Right atrium auricular region (tissue), 2 donors: ENCODE results near the gene R3HDM2. TPM values are rescaled to one million over a fixed set of nuclear protein-coding genes. Genes with fewer than 3 reads are reported as not detected.

Source experiments
- DNase-seq: peaks from one replicate; pipeline ENCODE4 v3.0.0-alpha.2; 2019; ENCODE audit warnings: low spot score
- H3K27ac ChIP-seq, 2 donors: fragments of 200-600 bp; sonication (generic); 1 replicate in 1 of 2; 2 replicates in 1 of 2; pipeline ENCODE4 v1.5.1; 2016 to 2019
- H3K27me3 ChIP-seq, 2 donors: fragments of 200-600 bp; sonication (generic); one replicate each; pipeline versions ENCODE4 v1.5.1 to v1.6.0; 2017 to 2019
- H3K36me3 ChIP-seq: fragments of 200-600 bp; sonication (generic); one replicate; pipeline ENCODE4 v1.5.1; 2016
- H3K4me1 ChIP-seq, 2 donors: fragments of 200-600 bp; sonication (generic); one replicate each; pipeline versions ENCODE4 v1.5.1 to v1.6.0; 2017 to 2019
- H3K4me3 ChIP-seq, 2 donors: fragments of 200-600 bp; sonication (generic); 1 replicate in 1 of 2; 2 replicates in 1 of 2; pipeline ENCODE4 v1.5.1; 2017 to 2019; ENCODE audit warnings: mild to moderate bottlenecking in 1 of 2, moderate library complexity in 1 of 2
- H3K9me3 ChIP-seq, 2 donors: fragments of 200-600 bp; sonication (generic); one replicate each; pipeline ENCODE4 v1.5.1; 2019
- total RNA-seq, 2 donors: library from RNA; depleted of rRNA; stranded (reverse); fragments of >200 nt; gene quantifications; one replicate each; pipeline ENCODE4 v1.1.0, GENCODE V29; 2016
- TF ChIP-seq, protein P1 (sequence below), 2 donors: fragments of 200-600 bp; sonication (generic); IDR thresholded peaks; one replicate each; pipeline ENCODE4 v1.5.1; 2019; ENCODE audit warnings: antibody characterized with exemption in 2 of 2

Gene R3HDM2
- total RNA-seq, 2 donors from 2014 or later: 31.7 to 47.8 TPM

GRCh38 chr12:57270966-57271470 is 159.8 kb downstream of the R3HDM2 start:
- no peaks in the 10 kb centered on the region for H3K9me3 ChIP-seq
- H3K27ac ChIP-seq: no peak overlapping the region
- H3K27me3 ChIP-seq: no peaks in the 10 kb centered on the region
- DNase-seq: no peak
- peaks cover 0 to 10% of the 10 kb centered on the region in 2 donors for H3K4me1 ChIP-seq
- H3K36me3 ChIP-seq: peaks cover 36% of the 10 kb centered on the region
- TF ChIP-seq, protein P1, sequence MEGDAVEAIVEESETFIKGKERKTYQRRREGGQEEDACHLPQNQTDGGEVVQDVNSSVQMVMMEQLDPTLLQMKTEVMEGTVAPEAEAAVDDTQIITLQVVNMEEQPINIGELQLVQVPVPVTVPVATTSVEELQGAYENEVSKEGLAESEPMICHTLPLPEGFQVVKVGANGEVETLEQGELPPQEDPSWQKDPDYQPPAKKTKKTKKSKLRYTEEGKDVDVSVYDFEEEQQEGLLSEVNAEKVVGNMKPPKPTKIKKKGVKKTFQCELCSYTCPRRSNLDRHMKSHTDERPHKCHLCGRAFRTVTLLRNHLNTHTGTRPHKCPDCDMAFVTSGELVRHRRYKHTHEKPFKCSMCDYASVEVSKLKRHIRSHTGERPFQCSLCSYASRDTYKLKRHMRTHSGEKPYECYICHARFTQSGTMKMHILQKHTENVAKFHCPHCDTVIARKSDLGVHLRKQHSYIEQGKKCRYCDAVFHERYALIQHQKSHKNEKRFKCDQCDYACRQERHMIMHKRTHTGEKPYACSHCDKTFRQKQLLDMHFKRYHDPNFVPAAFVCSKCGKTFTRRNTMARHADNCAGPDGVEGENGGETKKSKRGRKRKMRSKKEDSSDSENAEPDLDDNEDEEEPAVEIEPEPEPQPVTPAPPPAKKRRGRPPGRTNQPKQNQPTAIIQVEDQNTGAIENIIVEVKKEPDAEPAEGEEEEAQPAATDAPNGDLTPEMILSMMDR (IDR thresholded peaks at IDR 0.05): no peak
- no peak overlapping the region for H3K4me3 ChIP-seq

DNA sequence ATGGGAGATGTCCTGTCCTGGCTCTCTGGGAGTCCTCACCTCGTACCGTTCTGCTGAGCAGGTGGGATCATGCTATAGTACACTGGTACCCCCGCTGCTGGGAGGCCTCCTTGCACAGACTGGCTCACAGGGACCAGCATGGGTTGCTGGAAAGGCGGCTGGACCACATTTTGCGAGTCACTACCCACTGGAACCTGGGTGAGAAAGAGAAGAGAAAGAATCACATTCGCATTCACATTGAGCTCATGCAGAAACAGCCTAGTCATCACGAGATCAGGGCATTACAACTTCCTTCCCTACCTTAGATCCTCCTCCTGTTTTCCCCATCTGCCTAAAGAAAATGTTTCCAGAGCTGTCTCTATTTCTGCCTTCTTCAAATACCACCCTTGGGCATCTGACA is 162.6 kb downstream of the R3HDM2 start:
- Histone ChIP-seq H3K9me3 (no peaks in the 10 kb centered on the region), H3K27me3 (no peaks in the 10 kb centered on the region), H3K27ac (no peak overlapping the region), H3K4me3 (no peak overlapping the region), H3K36me3 (peaks cover 36% of the 10 kb centered on the region), H3K4me1 (peaks cover 0 to 26% of the 10 kb centered on the region in 2 donors)
- DNase-seq: no peak
- TF ChIP-seq, protein P1 (IDR thresholded peaks at IDR 0.05): no peak

DNA sequence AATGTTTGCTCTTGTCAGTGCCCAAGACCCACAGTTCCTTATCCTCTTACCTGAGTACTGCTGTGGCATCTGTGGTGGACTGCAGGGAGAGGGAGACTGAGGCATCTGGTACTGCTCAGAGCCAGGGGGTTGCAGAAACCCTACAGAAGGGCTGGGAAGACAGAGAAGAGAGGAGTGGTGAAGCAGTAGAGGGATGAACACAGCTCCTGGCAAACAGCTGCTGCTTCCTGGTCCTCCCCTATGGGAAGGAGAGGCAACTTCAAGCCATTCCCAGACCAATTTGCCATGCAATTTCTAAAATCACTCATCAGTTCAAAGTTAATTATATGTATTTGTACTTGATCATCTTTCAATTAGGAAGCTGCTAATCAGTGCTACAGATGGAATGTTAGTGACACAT is 164.2 kb downstream of the R3HDM2 start:
- TF ChIP-seq, protein P1 (IDR thresholded peaks at IDR 0.05): no peak
- no peak overlapping the region for H3K27ac ChIP-seq
- H3K36me3 ChIP-seq: peaks cover 36% of the 10 kb centered on the region

GRCh38 chr12:57263096-57263495 is 167.7 kb downstream of the R3HDM2 start:
- Histone ChIP-seq H3K4me3 (no peak overlapping the region), H3K27ac (peak overlapping the region in 1 of 2 donors; percentile 81), H3K9me3 (no peaks in the 10 kb centered on the region), H3K4me1 (peaks cover 0 to 46% of the 10 kb centered on the region in 2 donors), H3K27me3 (no peaks in the 10 kb centered on the region), H3K36me3 (peaks cover 31% of the 10 kb centered on the region)
- TF ChIP-seq, protein P1 (IDR thresholded peaks at IDR 0.05): no peak
- no peak for DNase-seq

More for the DNA sequence above, 164.2 kb downstream of the R3HDM2 start:
- DNase-seq: no peak
- Histone ChIP-seq H3K4me1 (peaks cover 0 to 22% of the 10 kb centered on the region in 2 donors), H3K27me3 (no peaks in the 10 kb centered on the region), H3K9me3 (no peaks in the 10 kb centered on the region), H3K4me3 (no peak overlapping the region)

GRCh38 chr12:57262126-57262822 is 168.6 kb downstream of the R3HDM2 start:
- H3K36me3 ChIP-seq: peaks cover 33% of the 10 kb centered on the region
- TF ChIP-seq, protein P1 (IDR thresholded peaks at IDR 0.05): no peak
- H3K4me1 ChIP-seq: peaks cover 0 to 46% of the 10 kb centered on the region in 2 donors

More at GRCh38 chr12:57262126-57262822, 168.6 kb downstream of the R3HDM2 start:
- Histone ChIP-seq H3K27me3 (no peaks in the 10 kb centered on the region), H3K9me3 (no peaks in the 10 kb centered on the region), H3K4me3 (no peak overlapping the region), H3K27ac (peak overlapping the region; percentile 61 to 81)
- no peak for DNase-seq
